GM19099 (cell line): ENCODE results near the gene ZMAT3.

Experiments used
- POLR2A ChIP-seq: IDR thresholded peaks from 3 replicates; pipeline ENCODE4 v1.6.1; 2011; ENCODE audit warnings: low read depth; ENCODE audit not compliant: insufficient read length; ENCODE audit errors: extremely low read depth

The ZMAT3 gene

GRCh38 chr3:179029096-179029495 is 42.5 kb downstream of the ZMAT3 start:
- TF ChIP-seq POLR2A, result no peak

GRCh38 chr3:179028408-179028807 is 43.2 kb downstream of the ZMAT3 start:
- no peak for TF ChIP-seq POLR2A

GRCh38 chr3:179027326-179027900 is 44.2 kb downstream of the ZMAT3 start:
- no peak for TF ChIP-seq POLR2A

DNA sequence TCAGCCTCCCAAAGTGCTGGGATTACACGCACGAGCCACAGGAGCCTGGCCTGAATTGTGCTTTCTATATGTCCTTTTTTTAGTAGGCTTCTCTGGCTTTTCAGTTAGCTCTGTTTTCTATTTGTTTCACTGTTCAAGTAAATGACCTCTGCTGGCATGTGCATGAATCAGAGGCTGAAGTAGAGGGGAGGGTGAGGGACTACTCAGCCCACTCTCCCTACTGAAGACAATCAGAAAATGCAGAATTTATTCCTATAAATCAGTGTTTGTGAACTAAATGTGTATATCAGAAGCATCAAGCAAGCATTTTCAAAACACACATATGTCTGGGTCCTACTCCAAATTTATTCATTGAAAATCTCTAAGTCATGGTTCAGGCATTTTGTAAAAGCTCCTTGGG is 45.0 kb downstream of the ZMAT3 start:
- no peak for TF ChIP-seq POLR2A

DNA sequence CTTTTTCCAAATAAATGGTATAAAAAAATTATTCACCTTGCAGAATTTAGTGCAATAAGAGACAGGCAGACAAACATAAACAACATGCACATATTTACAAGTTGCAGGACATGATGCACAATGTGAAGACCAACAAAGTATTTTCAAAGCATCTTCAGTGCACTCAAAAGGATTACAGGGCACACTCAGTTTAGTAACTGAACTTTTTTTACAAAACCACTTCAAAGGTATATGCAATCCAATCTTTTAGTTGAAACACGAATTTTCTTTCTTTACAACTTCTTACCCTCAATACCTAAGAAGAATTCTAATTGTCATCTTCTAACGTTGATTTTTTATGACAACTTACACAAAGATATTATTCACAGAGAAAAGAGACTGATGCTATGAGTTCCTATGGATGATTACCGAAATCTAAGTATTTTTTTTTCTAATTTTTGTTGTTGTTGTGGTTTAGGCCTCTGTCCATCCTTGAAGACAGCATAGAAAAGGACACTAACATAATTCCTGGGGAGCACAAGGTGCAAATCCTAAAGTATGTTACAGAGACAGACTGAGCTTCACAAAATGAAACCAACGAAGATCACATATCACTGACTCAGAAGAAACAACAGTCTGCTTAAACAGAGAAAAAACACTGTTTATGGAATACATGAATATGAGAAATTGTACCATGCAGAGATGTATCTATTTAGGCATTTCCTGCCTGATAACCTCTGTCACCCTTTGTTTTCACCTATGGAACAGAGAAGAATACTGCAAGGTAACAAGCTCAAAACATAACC is 50.3 kb downstream of the ZMAT3 start:
- no peak for TF ChIP-seq POLR2A

- no peak for TF ChIP-seq POLR2A
Measured at GRCh38 chr3:179020112-179020511, 51.5 kb downstream of the ZMAT3 start.

- no peak for TF ChIP-seq POLR2A
Measured at GRCh38 chr3:179018808-179019207, 52.8 kb downstream of the ZMAT3 start.

GRCh38 chr3:179016979-179017670 is 54.5 kb downstream of the ZMAT3 start:
- TF ChIP-seq POLR2A, result no peak

DNA sequence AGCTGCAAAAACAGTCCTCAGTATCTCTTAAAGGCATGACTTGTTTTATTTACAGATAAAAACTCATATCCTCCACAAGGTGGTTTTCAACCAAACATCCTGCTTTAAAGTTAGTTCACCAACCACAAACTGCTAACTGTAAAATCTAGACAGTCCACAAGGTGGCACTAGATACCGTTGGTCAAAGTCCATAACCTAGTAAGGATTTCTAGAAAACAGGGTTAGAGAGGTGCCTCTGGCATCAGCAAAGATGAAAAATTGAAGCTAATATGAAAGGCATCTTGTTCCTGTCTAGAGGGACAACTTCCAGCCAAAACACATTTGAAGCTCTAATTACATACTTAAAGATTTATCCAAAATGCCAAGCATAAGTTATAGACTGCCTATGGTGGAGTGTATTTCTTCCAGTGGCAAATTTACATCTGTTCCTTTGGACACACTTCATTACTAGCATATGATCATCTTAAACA is 56.0 kb downstream of the ZMAT3 start:
- TF ChIP-seq POLR2A, result no peak

DNA sequence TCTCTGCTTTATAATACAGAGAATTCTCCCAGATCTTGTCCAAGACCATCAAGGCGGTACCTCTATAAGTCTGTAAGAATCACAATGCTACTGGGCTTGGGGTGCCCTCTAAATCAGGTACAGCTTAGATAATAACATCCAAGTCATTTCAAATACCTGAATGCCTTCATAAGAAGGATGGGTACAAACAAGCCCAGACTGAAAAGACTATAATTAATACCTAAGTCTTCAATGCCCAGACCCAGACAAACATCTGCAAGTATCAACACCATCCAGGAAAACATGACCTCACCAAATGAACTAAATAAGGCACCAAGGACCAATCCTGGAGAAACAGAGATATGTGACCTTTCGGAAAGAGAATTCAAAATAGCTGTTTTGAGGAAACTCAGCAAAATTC is 65.9 kb downstream of the ZMAT3 start:
- no peak for TF ChIP-seq POLR2A

GRCh38 chr3:179005213-179005612 is 66.4 kb downstream of the ZMAT3 start:
- no peak for TF ChIP-seq POLR2A

- TF ChIP-seq POLR2A, result no peak
Measured at GRCh38 chr3:179000659-179001058, 71.0 kb downstream of the ZMAT3 start.

GRCh38 chr3:179000144-179000543 is 71.5 kb downstream of the ZMAT3 start:
- TF ChIP-seq POLR2A, result no peak

DNA sequence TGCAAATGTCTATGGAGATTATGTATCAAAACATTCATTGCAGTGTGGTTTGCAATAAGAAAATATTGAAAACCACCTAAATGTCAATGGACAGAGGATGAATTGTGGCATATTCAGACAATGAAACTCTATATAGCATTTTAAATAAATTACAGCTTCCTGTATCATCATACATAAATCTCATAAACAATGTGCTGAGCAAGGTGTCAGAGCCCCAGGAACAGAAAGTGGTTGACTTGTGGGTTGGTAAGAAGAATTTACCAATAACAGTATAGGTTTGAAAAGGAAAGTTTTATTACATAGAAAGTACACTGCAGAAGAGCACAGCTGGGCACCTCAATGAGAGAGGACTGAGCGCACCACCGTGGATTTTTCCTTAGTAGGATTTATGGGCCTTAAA is 75.2 kb downstream of the ZMAT3 start:
- no peak for TF ChIP-seq POLR2A

GRCh38 chr3:178990293-178990692 is 81.3 kb downstream of the ZMAT3 start:
- TF ChIP-seq POLR2A, result no peak

DNA sequence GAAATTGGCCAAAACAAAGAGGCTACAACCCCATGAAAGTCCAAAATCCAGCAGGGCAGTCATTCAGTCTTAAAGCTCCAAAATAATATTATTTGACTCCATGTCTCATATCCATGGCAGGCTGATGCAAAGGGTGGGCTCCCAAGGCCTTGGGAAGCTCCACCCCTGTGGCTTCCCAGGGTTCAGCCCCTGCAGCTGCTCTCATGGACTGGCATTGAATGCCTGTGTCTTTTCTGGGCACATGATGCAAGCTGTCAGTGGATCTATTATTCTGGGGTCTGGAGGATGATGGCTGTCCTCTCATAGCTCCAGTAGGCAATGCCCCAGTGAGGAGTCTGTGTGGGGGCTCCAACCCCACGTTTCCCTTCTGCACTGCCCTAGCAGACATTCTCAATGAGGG is 81.8 kb downstream of the ZMAT3 start:
- TF ChIP-seq POLR2A, result no peak
